Activated T-helper 9 cell treated with anti-CD3 and anti-CD28 coated beads, Interleukin-2, amount 50 U/mL, for 16 hours (primary cell): ENCODE measurements around the gene DIAPH3.
"Not testable (repeated sequence)": the region's sequence is repeated elsewhere in the genome, so short reads cannot be mapped to it uniquely, and the experiment has no call there.

ENCODE experiments used
- DNase-seq: peaks from one replicate; pipeline ENCODE4 v3.0.0-alpha.2; 2020; ENCODE audit warnings: low read depth

DIAPH3 gene

GRCh38 chr13:60093425-60094019 lies 70.2 kb downstream of the DIAPH3 start:
- DNase-seq, result no peak

- DNase-seq, result no peak
Measured at GRCh38 chr13:60091573-60091972, 72.2 kb downstream of the DIAPH3 start.

- DNase-seq, result no peak
Measured at GRCh38 chr13:60090574-60090973, 73.2 kb downstream of the DIAPH3 start.

DNA sequence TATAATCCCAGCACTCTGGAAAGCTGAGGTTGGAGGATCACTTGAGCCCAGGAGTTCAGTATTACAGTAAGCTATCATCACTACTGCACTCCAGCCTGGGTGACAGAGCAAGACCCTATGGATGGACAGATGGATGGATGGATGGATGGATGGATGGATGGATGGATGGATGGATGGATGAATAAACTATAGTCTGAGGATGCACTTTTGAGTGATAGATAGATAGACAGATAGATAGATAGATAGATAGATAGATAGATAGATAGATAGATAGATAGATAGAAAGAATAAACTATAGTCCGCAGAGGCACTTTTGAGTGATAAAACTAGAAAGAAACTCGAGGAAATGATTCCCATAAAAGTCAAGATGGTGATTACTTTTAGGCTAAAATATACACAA lies 79.9 kb downstream of the DIAPH3 start:
- DNase-seq, result not testable (repeated sequence)

DNA sequence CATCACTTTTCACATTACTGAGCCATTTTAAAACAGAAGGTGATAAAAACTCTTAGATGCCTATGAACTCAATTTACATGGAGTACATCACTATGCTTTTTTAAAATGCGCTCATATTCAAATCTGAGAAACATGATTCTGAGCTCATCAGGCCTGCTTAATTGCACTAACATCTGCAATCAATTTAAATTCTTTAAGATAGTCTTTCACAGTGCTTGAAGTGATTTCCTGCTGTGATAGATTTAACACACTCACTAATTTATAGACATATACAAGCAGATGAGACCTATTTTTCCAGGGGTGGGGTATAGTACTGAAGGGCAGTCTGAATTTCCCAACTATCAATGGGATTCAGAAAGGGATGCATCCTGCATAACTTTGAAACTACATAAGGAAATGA lies 82.9 kb downstream of the DIAPH3 start:
- no peak for DNase-seq

DNA sequence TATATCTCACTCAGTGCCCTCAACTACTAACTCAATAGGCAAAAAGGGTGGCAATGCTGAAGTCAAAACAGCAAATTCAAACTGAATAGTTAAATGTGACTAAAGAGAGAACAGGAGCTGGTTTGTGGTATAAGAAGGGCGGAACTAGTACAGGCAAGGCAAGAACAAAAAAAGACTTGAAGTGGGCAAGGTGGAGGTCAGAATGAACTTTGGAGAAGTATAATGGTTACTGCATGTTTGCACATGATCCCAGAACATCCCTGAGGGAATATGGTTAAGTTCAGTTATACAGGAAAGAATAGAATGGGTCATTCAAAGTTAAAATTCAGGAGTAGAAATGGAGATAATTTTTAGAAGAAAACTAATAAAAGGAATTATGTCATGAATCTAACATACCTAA lies 85.5 kb downstream of the DIAPH3 start:
- DNase-seq, result no peak

GRCh38 chr13:60075850-60076249 lies 87.9 kb downstream of the DIAPH3 start:
- no peak for DNase-seq

- DNase-seq, result no peak
Measured at GRCh38 chr13:60074397-60074796, 89.3 kb downstream of the DIAPH3 start.

GRCh38 chr13:60066226-60066625 lies 97.5 kb downstream of the DIAPH3 start:
- no peak for DNase-seq

GRCh38 chr13:60062502-60062901 lies 101.2 kb downstream of the DIAPH3 start:
- no peak for DNase-seq

- DNase-seq, result no peak
Measured at GRCh38 chr13:60061737-60062136, 102.0 kb downstream of the DIAPH3 start.

DNA sequence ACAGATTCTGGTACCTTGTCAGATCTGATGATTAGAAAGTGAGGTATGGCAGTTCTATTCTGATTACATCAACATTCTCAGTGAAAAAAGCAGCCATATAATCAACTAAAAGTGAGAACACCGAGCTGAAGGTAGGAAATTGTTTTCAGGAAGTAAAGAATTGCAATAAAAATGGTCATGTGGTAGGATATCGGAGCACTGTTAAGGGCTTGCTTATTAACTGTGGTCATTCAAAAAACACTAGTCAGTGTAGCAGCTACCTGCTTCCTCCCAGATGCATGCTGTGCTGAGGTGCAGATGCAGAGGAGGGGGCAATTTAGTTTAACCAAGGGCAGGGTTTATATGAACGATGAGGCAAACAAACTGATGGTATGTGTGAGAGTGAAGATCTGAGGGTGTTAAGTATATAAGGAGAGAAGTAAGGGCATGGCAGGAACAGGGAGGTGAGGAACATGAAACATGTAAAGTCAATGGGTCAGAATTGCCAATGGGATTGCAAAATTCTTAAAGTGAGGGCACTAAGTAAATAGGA lies 111.9 kb downstream of the DIAPH3 start:
- no peak for DNase-seq

- DNase-seq, result not testable (repeated sequence)
Measured at GRCh38 chr13:60048353-60048752, 115.4 kb downstream of the DIAPH3 start.

DNA sequence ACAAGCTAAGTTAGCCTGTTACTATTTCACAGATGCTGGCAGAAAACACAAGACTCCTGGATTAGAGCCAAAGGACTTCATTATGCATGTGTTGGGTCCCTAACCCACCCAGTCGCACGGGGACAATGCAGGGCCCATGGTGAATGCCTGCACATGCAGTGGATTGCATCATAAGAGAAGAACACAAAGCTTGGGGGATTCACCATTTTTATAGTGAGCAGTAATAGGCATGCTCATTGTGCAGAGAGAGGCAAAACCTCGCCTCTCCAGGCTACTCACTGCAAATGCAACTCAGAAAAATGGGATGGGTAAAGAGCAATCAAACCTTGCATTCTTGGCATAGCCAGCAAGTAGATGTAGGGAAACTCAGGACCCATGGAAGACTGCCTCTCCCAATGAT lies 115.8 kb downstream of the DIAPH3 start:
- DNase-seq, result no peak

DNA sequence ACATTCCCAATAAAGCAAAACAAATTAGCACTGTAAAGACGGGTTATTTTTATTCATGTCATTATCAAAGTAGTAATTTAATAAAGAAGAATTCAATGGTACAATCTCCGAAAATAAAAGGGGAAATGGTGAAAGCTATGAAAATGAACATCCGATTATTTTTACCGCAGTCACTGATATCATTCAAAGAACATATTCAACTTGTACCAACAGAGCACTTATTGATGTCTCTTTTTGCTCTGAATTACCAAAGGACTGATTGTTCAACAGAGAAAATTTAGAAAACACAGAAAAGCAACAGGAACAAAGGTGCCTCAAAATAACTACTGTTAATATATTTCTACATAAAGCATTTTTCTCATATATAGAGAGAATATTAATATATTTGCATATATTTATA lies 119.4 kb downstream of the DIAPH3 start:
- DNase-seq, result no peak

GRCh38 chr13:60043262-60043661 lies 120.5 kb downstream of the DIAPH3 start:
- no peak for DNase-seq

- not testable (repeated sequence) for DNase-seq
Measured at GRCh38 chr13:60040668-60041067, 123.1 kb downstream of the DIAPH3 start.

DNA sequence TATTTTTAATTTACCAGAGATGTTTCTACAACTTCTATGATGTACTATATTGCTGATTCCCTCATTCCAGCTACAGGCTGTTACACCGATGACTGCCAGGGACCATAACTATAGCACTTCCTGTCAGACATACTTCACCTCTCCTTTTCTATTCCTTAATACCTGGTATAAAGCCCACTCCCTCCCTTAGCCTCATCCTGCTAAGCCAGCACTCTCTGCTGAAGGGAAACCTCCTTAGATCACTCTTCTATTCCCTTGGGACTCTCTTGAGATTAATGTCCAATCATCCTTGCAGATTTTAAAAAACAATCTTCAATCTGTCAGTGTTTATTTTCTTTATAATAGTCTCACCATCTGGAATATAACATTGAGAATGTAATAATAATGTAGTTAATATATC lies 127.9 kb downstream of the DIAPH3 start:
- no peak for DNase-seq

DNA sequence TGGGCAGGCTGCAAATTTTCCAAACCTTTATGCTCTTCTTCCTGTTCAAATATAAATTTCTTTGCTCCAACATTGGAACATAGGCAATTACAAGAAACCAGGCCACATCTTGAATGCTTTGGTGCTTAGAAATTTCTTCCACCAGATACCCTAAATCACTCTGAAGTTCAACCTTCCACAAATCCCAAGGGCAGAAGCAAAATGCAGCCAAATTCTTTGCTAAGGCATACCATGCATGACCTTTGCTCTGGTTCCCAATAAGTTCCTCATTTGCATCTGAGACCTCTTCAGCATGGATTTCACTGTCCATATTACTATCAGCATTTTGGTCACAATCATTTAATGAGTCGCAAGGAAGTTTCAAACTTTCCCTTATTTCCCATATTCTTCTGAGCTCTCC lies 130.9 kb downstream of the DIAPH3 start:
- DNase-seq, result no peak

DNA sequence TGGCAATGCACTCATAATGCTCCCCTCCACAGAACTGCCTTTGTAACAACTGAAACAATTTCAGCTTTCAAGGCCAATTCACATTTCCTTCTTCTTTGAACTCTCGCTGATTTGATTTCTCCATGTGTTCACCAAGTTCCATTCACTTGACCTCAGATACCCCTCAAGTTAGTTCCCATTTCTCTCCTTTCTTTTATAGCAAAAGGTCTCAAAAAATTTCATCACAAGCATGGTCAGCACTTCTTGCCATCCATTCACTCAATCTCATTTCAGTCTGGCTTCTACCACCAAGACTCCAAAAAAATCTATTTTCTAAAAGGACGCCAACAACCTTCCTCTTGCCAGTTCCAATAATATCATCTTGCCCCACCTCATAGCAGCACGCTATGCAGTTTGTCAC lies 135.7 kb downstream of the DIAPH3 start:
- no peak for DNase-seq

DNA sequence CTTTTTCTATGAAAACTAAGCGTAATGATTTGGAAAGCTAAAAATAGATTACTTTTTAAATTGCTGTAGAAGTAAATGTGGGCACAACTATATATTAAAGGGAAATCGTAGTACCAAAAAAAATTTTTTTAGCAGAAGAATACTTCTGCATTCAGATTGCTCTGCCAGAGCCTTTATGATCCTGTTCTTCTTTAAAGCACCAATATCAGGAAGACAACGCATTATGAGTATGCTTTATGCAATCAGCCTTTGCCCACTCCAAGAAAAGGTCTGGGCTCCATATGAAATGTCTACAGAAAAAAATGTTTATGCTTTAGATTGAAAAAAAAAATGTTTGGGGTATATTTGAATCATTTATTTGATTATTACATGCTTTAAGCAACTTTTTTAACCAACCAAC lies 137.4 kb downstream of the DIAPH3 start:
- no peak for DNase-seq

DNA sequence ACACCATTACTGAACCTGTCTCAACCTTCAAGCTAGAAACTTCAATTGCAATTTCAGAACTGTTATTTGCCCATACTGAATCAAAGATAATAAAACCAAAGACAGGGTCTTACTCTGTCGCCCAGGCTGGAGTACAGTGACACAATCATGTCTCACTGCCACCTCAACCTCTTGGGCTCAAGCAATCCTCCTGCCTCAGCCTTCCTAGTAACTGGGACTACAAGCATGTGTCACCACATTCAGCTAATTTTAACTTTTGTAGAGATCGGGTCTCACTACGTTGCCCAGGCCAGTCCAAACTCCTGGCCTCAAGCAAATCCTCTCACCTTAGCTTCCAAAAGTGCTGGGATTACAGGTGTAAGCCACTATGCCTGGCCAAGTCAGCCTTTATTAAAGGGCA lies 143.4 kb downstream of the DIAPH3 start:
- DNase-seq, result no peak

GRCh38 chr13:60019119-60019993 lies 144.4 kb downstream of the DIAPH3 start:
- DNase-seq, result no peak
